Coronary artery (tissue), 2 donors: ENCODE data around the gene PLEKHG1.

Experiments
- DNase-seq: peaks from one replicate; pipeline ENCODE4 v3.0.0-alpha.2; 2017; ENCODE audit warnings: low spot score
- H3K27ac ChIP-seq, 2 donors: fragments of 200-600 bp; sonication (generic); one replicate each; pipeline ENCODE4 v1.5.1; 2016 to 2019
- H3K4me3 ChIP-seq: fragments of 200-600 bp; sonication (generic); 2 replicates; pipeline ENCODE4 v1.5.1; 2016; ENCODE audit warnings: mild to moderate bottlenecking, moderate library complexity
- TF ChIP-seq, protein P1 (sequence below): fragments of 200-600 bp; sonication (generic); IDR thresholded peaks from one replicate; pipeline ENCODE4 v1.5.1; 2019; ENCODE audit warnings: antibody characterized with exemption

PLEKHG1 gene

GRCh38 chr6:150599199-150600009, at the start of gene PLEKHG1:
PLEKHG1 (plus strand) TSS chr6:150599885; CDS start chr6:150733682, 133,797 bp downstream.
- Histone ChIP-seq H3K27ac (peak within 1 kb of the TSS; percentile 11 to 84), H3K4me3 (peak within 1 kb of the TSS; percentile 93)
- TF ChIP-seq, protein P1, sequence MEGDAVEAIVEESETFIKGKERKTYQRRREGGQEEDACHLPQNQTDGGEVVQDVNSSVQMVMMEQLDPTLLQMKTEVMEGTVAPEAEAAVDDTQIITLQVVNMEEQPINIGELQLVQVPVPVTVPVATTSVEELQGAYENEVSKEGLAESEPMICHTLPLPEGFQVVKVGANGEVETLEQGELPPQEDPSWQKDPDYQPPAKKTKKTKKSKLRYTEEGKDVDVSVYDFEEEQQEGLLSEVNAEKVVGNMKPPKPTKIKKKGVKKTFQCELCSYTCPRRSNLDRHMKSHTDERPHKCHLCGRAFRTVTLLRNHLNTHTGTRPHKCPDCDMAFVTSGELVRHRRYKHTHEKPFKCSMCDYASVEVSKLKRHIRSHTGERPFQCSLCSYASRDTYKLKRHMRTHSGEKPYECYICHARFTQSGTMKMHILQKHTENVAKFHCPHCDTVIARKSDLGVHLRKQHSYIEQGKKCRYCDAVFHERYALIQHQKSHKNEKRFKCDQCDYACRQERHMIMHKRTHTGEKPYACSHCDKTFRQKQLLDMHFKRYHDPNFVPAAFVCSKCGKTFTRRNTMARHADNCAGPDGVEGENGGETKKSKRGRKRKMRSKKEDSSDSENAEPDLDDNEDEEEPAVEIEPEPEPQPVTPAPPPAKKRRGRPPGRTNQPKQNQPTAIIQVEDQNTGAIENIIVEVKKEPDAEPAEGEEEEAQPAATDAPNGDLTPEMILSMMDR: no peak
- no peak for DNase-seq

GRCh38 chr6:150550244-150550643, 49.4 kb upstream of the PLEKHG1 start:
- H3K4me3 ChIP-seq: no peak overlapping the region
- TF ChIP-seq, protein P1: no peak
- DNase-seq: no peak
- no peak overlapping the region for H3K27ac ChIP-seq

- H3K4me3 ChIP-seq: no peak overlapping the region
- TF ChIP-seq, protein P1: no peak
- H3K27ac ChIP-seq: no peak overlapping the region
- DNase-seq: no peak
These were observed 42.6 kb upstream of the PLEKHG1 start for GRCh38 chr6:150557043-150557599.

GRCh38 chr6:150560004-150560883, 39.4 kb upstream of the PLEKHG1 start:
- Histone ChIP-seq H3K27ac (no peak overlapping the region), H3K4me3 (no peak overlapping the region)
- TF ChIP-seq, protein P1: no peak
- no peak for DNase-seq

- TF ChIP-seq, protein P1: no peak
- H3K4me3 ChIP-seq: no peak overlapping the region
- no peak for DNase-seq
- no peak overlapping the region for H3K27ac ChIP-seq
These were observed 38.8 kb upstream of the PLEKHG1 start for GRCh38 chr6:150560884-150561219.

DNA sequence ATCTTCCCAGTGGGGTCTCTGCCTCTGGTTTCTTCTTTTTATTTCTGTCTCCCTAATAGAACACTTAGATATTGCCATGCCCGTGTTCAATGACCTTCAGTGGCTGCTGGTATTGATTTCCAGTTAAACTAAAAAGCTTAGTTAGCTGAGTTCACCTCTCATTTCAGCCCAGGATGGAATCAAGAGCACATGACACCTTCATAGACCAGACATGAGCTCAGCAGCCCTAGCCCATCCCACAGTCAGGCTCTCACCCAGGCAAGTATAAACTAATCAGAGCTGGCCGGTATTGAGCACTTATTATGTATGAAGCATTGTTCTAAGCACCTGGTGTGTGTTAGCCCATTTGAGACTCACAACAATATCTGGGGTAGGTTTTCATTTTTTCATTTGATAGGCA, 33.7 kb upstream of the PLEKHG1 start:
- no peak for DNase-seq
- Histone ChIP-seq H3K27ac (no peak overlapping the region), H3K4me3 (no peak overlapping the region)
- TF ChIP-seq, protein P1: no peak
